Nephron (organoid): ENCODE data around the gene GHR.

ENCODE experiments used
- H3K27ac Mint-ChIP-seq, 3 experiments: 2 replicates each; pipeline ENCODE4 v1.8.0; 2020; ENCODE audit warnings: mixed read lengths in 3 of 3, mild to moderate bottlenecking in 2 of 3, moderate library complexity in 1 of 3
- H3K27me3 Mint-ChIP-seq: 2 replicates; pipeline ENCODE4 v1.8.0; 2021; ENCODE audit warnings: low read depth, mild to moderate bottlenecking, moderate library complexity, mixed read lengths
- H3K36me3 Mint-ChIP-seq: 2 replicates; pipeline ENCODE4 v1.8.0; 2020; ENCODE audit warnings: low read depth, mixed read lengths
- H3K4me1 Mint-ChIP-seq: 2 replicates; pipeline ENCODE4 v1.8.0; 2020; ENCODE audit warnings: mixed read lengths
- H3K4me3 Mint-ChIP-seq, 3 experiments: 2 replicates each; pipeline ENCODE4 v1.8.0; 2020; ENCODE audit warnings: mild to moderate bottlenecking in 3 of 3, mixed read lengths in 3 of 3, moderate library complexity in 2 of 3
- H3K9me3 Mint-ChIP-seq: 2 replicates; pipeline ENCODE4 v1.8.0; 2020; ENCODE audit warnings: mixed read lengths
- TF ChIP-seq, protein P1 (sequence below), 3 experiments: fragments of 200-600 bp; sonication (generic); IDR thresholded peaks; one replicate each; pipeline ENCODE4 v1.5.0; 2021; ENCODE audit warnings: antibody characterized with exemption in 3 of 3; ENCODE audit not compliant: unreplicated experiment in 3 of 3

GHR gene

DNA sequence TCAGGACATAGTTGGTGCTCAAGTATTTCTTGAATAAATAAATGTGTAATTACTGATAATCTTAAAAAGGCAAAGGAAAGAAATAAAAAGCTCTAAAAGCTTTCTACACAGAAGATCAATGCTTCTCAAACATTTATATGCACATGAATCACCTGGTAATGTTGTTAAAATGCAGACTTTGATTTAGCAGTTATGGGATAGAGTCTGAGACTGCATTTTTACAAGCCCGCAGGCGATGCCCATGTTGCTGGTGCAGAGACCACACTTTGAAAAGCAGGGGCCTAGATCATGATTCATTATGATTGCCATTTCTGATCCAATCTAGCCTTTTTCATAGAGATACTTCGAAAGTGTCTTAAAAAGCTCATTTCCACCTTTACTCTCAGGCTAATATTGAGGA, 329.9 kb downstream of the GHR start:
- no peaks in the 10 kb centered on the region for H3K27me3 Mint-ChIP-seq
- no peaks in the 10 kb centered on the region for H3K9me3 Mint-ChIP-seq
- H3K36me3 Mint-ChIP-seq: no peaks in the 10 kb centered on the region
- no peaks in the 10 kb centered on the region for H3K4me1 Mint-ChIP-seq
- no peak overlapping the region for H3K27ac Mint-ChIP-seq
- no peak overlapping the region for H3K4me3 Mint-ChIP-seq
- TF ChIP-seq, protein P1, sequence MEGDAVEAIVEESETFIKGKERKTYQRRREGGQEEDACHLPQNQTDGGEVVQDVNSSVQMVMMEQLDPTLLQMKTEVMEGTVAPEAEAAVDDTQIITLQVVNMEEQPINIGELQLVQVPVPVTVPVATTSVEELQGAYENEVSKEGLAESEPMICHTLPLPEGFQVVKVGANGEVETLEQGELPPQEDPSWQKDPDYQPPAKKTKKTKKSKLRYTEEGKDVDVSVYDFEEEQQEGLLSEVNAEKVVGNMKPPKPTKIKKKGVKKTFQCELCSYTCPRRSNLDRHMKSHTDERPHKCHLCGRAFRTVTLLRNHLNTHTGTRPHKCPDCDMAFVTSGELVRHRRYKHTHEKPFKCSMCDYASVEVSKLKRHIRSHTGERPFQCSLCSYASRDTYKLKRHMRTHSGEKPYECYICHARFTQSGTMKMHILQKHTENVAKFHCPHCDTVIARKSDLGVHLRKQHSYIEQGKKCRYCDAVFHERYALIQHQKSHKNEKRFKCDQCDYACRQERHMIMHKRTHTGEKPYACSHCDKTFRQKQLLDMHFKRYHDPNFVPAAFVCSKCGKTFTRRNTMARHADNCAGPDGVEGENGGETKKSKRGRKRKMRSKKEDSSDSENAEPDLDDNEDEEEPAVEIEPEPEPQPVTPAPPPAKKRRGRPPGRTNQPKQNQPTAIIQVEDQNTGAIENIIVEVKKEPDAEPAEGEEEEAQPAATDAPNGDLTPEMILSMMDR (IDR thresholded peaks at IDR 0.05; ENCODE audit: unreplicated experiment in 3 of 3): no peak

DNA sequence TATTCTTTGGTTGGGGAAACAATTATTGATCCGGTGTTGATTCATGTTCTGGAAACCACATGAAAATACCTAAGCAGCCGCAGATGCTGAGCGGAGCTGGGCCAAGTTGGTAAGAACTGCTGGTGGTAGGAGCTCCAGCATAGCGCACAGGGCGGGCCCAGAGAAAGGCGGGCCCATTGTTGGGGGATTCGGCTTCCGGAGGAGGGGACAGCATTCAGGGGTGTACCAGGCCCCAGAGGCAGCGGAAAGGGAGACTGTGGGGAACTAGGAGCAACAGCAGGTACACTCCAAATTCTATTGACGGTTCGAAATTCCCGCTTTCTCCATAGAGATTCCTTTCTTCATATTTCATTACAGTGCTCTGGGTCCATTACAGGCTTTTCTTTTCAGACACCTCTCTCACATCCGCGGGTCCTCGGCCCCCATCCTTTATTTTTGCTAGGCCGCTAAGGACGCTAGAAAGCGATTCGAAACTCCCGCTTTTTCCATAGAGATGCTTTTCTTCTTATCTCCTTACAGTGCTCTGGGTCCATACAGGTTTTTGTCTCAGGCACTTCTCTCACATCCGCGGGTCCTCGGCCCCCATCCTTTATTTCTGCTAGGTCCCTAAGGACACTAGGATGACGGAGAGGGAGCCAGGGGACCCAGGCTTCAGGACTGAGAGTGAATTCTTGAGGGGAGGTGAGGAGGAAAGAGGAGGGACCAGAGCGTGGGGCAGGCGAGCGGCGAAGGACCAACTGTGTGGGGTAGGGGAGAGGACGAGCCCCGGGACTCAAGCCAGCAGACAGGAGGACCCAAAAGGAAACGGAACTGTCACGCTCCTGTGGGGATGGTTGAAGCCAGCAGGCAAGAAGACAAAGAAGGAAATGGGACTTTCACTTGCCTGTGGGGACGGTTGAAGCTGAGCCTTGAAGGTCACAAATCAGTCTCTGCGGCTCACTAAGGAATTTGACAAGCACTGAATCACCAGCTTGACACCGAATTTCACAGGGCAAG, 333.7 kb downstream of the GHR start, which contains the start of gene CCDC152:
Gene CCDC152, plus strand, starts transcription at position 213 of the 996 bp plus-strand sequence. CDS start 2,304 bp downstream, outside the sequence.
- TF ChIP-seq, protein P1 (IDR thresholded peaks at IDR 0.05; ENCODE audit: unreplicated experiment in 3 of 3): no peak
- Mint-ChIP-seq H3K4me3 (no peak within 1 kb of the TSS), H3K27me3 (no peaks in the 10 kb centered on the region), H3K36me3 (no peaks in the 10 kb centered on the region), H3K27ac (no peak within 1 kb of the TSS), H3K9me3 (no peaks in the 10 kb centered on the region), H3K4me1 (no peaks in the 10 kb centered on the region)

DNA sequence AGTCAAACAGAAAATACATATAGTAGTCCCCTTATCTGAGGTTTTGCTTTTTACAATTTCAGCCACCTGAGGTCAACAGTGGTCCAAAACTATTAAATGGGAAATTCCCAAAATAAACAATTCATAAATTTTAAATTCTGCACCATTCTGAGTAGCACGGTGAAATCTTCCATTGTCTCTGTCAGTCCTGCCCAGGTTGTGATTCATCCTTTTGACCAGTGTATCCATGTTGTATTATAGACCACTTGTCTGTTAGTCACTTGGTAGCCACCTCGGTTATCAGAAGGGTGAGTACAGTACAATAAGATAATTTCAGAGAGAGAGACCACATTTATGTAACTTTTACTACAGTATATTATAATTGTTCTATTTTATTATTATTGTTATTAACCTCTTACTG, 336.2 kb downstream of the GHR start:
- Mint-ChIP-seq H3K27me3 (no peaks in the 10 kb centered on the region), H3K4me3 (no peak overlapping the region), H3K4me1 (no peaks in the 10 kb centered on the region), H3K9me3 (no peaks in the 10 kb centered on the region), H3K27ac (no peak overlapping the region), H3K36me3 (no peaks in the 10 kb centered on the region)
- TF ChIP-seq, protein P1 (IDR thresholded peaks at IDR 0.05; ENCODE audit: unreplicated experiment in 3 of 3): no peak

DNA sequence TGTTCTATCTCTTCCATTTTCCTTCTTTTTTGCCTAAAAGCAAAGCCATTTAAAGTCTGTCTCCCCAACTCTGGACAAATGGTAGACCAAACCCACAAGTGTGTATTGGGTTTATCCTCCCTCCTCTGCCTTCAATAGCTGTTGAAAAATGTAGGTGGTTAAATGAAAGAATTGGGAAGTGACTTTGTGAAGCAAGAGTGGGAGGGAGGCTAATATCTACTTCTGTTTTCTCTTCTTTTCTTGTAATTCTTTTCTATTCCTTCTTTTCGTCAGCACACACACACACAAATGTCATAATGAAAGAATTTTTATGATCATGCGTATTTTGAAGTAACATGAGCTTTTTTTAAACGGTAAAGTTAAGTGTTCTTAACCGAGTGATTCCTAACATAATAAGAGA, 337.2 kb downstream of the GHR start:
- TF ChIP-seq, protein P1 (IDR thresholded peaks at IDR 0.05; ENCODE audit: unreplicated experiment in 3 of 3): no peak
- no peaks in the 10 kb centered on the region for H3K27me3 Mint-ChIP-seq
- H3K9me3 Mint-ChIP-seq: no peaks in the 10 kb centered on the region
- H3K4me3 Mint-ChIP-seq: no peak overlapping the region
- no peaks in the 10 kb centered on the region for H3K36me3 Mint-ChIP-seq
- H3K4me1 Mint-ChIP-seq: no peaks in the 10 kb centered on the region
- no peak overlapping the region for H3K27ac Mint-ChIP-seq

DNA sequence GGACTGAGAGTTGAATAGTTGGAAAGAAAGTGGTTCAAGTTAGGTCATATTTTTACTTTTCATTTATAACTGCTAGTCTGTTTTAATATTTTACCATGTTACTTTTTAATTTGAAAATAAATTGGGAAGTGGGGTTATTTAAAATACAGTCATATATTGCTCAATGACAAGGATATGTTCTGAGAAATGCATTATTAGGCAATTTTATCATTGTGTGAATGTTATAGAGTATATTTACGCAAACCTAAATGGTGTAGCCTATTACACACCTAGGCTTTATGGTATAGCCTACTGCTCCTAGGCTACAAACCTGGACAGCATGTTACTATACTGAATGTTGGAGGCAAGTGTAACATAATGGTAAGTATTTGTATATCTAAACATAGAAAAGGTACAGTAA, 338.6 kb downstream of the GHR start:
- Mint-ChIP-seq H3K27ac (no peak overlapping the region), H3K4me3 (no peak overlapping the region), H3K9me3 (no peaks in the 10 kb centered on the region), H3K36me3 (no peaks in the 10 kb centered on the region), H3K4me1 (no peaks in the 10 kb centered on the region), H3K27me3 (no peaks in the 10 kb centered on the region)
- TF ChIP-seq, protein P1 (IDR thresholded peaks at IDR 0.05; ENCODE audit: unreplicated experiment in 3 of 3): no peak
